ENCODE data around the gene AOX1.

DNA sequence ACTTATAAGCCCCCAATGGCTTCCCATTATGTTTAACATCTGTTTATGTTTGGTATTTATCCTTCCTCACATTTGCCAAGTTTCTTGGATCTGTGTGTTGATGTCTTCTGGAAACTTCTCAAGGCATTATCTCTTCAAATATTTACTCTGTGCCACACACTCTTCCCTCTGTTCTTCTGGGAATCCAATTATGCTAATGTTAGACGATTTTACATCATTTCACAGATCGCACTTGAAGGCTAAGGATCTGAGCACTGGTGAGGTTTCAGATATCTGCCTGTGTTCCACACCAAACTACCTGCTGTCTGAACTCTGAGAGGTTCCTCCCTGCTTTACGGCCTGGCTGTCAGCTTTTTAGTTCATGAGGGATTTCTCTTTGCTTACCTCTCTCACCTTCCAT lies 10.1 kb downstream of the AOX1 start:
- TF ChIP-seq, protein P1, sequence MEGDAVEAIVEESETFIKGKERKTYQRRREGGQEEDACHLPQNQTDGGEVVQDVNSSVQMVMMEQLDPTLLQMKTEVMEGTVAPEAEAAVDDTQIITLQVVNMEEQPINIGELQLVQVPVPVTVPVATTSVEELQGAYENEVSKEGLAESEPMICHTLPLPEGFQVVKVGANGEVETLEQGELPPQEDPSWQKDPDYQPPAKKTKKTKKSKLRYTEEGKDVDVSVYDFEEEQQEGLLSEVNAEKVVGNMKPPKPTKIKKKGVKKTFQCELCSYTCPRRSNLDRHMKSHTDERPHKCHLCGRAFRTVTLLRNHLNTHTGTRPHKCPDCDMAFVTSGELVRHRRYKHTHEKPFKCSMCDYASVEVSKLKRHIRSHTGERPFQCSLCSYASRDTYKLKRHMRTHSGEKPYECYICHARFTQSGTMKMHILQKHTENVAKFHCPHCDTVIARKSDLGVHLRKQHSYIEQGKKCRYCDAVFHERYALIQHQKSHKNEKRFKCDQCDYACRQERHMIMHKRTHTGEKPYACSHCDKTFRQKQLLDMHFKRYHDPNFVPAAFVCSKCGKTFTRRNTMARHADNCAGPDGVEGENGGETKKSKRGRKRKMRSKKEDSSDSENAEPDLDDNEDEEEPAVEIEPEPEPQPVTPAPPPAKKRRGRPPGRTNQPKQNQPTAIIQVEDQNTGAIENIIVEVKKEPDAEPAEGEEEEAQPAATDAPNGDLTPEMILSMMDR (IDR thresholded peaks at IDR 0.05), result no peak
- TF ChIP-seq ZFX (IDR thresholded peaks at IDR 0.05; ENCODE audit: borderline replicate concordance), result no peak
